HG03196 (cell line): ENCODE measurements around the gene NOS1AP.

Experiments
- ATAC-seq: cut with Tn5 transposase; IDR thresholded peaks from one replicate; pipeline ENCODE4 v1.9.1; 2021; ENCODE audit not compliant: unreplicated experiment

The NOS1AP gene

DNA sequence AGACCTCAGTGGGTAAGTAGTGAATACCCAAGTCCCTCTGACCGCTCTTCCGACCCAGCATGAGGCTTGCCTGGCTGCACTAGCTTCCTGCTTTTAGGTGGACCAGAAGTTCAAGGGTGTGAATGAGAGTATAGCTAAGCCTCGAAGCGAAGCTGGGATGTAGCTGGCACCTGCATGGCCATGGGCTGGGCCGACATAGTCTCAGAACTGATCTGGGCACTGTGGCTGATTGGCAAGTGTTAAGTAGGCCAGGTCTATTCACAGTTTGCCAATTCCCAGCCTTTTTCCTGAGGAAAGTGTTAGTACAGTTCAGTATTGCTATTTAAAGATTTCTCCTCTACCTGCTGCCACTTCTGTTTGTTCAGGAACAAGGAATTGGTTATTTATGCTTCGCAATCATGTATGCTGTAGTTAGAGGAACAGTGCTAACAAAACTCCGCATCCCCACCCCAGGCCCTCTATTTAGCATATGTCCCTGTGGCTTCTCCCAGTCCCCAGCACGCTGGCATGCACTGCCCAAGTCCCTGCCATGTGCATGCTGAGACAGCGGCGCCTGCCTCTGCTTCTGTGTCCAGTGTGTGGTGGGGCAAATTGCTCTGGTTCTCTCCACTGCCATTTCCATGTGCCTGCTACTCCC, 290.9 kb downstream of the NOS1AP start:
- no peak for ATAC-seq

DNA sequence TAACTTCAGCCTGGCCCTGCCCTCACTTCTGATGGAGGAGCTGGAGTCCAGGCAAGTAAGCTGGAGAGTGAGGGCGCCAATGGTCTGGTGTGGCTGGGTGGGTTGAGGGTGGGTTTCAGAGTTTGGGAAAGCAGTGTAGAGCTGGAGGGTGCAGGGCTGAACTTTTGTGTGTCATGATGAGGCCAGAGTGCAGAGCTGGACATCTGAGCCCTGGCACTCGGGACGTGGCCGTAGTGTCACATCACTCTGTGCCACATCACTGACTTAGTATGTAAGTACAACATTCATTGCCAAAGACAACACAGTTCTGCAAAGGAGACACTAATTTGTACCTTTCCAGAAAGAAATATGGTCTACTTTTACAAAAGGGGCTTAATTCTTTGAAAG, 291.4 kb downstream of the NOS1AP start:
- ATAC-seq: no peak

DNA sequence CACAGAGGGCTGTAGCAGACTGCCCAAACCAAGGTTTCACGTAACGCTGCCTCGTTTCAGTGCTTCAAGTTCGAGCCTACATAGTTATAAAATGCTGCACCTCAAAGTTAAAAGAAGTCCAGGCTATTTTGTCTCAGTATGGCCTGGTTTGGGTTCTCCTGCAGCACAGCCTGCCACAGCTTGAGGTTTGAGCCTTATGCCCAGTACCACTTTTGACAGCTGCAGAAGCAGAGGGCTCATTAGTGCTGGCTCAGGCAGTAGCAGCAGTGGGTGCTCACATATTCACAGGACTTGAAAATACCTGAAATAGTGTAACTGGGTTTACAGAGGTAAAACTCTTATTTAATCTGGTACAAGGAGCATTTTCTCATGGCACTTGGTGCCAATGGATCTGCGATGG, 291.9 kb downstream of the NOS1AP start:
- ATAC-seq: no peak

DNA sequence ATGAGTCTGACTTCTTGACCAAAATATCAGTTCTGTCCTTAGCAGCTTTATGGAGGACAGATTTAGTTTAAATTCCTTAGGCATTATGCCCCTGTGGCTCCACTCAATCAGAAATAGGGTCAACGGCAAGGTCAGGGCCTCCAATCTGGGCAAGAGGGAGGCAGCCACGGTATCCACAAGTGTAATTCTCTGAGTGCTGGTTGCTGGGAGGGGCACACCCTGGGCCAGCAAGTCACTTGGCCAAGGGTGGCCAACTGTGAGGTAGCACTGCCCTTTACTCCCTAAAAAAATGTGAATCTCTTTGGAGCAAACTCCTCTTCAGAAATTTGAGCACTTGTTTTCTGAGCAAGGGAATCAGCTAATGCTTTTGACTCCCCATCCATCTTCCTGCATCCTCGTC, 294.3 kb downstream of the NOS1AP start:
- no peak for ATAC-seq

DNA sequence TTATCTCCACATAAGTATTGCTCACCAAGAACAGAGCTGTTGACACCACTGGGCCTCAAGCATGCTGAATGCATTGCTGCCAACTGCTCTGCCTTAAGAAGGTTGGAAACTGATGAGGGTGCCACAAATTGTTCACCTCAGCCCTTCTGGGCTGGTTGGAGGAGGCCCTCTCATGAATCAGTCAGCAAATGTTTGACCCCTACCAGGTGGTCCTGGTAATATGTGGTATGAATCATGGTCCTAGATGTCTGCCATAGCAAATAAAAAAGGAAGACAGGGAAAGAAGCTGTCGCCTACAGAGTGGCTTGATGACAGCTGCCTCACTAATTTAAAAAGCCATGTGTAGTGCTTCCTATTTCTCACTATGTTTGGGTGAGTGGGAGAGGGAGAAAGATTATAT, 295.0 kb downstream of the NOS1AP start:
- no peak for ATAC-seq

DNA sequence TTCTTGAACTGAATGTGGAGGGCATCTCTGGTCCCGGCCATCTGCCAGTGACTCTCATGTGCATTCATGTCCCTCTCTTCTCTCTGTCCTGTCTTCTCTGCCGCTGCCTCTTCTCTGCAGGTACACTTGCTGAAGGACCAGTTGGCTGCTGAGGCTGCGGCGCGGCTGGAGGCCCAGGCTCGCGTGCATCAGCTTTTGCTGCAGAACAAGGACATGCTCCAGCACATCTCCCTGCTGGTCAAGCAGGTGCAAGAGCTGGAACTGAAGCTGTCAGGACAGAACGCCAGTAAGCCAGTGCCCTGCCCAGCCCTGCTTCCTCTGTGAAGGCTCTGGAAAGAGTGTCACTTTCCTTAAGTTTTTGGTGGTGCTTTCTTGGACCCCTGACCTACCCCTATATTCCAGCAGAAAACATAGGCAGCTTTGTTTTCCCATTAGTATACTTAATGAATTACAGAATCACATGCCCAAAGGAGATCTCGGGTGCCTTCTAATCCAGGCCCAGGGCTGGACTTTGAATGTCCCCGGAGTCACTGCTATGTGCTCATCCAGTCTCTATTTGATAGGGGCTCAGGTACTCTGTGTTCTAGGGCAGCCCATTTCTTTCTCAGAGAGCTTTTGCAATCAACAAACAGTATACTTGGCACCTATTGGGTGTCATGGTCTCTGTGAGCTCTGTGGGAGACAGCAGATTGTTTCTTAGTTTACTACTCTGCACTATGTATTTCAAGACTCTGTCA, 296.0 kb downstream of the NOS1AP start:
- no peak for ATAC-seq

DNA sequence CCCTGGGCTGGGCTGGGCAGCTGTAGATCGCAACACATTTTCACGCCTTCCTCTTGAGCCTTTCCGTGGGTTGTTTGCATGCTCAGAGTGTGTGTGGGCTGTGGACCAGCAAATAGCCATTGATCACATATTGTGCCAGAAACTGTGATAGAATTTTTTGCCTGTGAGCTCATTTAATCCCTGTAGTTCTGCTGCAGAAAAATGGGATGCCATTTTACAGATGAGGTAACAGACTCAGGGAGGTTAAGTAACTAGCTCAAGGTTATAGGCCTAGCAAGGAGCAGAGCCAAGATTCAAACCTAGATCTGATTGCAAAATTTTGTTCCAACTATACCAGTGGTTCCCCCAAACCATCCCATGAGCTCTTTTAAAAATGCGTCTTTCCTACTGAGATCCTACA, 296.7 kb downstream of the NOS1AP start:
- ATAC-seq: no peak

DNA sequence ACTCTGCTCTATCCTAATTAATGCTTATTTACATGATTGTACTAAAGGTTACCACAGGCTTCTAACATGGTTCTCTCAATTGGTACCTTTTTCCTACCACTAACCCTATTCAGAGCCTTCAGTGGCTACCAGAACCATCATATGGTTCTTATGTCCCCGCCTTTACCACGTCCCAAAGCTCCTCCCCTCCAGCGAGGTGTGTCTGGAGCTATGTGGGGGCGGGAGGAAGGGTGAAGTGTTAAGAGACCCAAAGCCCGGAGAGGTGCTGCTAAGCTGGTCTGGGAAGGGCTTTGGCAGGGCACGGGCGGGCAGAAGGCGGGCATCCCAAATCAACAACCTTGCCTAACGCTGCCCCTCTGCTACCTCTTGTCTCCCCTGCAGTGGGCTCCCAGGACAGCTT, 297.2 kb downstream of the NOS1AP start:
- no peak for ATAC-seq

DNA sequence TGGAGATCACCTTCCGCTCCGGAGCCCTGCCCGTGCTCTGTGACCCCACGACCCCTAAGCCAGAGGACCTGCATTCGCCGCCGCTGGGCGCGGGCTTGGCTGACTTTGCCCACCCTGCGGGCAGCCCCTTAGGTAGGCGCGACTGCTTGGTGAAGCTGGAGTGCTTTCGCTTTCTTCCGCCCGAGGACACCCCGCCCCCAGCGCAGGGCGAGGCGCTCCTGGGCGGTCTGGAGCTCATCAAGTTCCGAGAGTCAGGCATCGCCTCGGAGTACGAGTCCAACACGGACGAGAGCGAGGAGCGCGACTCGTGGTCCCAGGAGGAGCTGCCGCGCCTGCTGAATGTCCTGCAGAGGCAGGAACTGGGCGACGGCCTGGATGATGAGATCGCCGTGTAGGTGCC, 297.6 kb downstream of the NOS1AP start:
- no peak for ATAC-seq

DNA sequence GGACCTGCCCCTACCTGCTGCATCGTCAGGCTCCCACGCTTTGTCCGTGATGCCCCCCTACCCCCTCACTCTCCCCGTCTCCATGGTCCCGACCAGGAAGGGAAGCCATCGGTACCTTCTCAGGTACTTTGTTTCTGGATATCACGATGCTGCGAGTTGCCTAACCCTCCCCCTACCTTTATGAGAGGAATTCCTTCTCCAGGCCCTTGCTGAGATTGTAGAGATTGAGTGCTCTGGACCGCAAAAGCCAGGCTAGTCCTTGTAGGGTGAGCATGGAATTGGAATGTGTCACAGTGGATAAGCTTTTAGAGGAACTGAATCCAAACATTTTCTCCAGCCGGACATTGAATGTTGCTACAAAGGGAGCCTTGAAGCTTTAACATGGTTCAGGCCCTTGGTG, 298.3 kb downstream of the NOS1AP start:
- no peak for ATAC-seq

DNA sequence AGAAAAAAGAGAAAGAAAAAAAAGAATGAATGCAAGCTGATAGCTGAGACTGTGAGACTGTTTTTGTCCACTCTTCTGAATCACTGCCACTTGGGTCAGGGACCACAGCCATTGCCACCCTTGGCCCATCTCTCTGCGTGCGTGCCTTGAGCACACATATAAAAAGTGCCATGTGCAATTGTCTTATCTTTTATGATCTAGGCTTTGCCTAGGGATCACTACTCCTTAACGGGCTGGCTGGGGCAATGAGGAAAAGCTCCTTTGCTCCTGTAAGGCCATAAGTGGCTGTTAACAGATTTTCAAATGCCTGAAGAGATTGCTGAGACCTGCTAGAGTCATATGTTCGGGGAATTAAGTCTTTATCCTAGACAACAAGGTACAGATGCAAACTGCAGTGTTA, 299.0 kb downstream of the NOS1AP start:
- ATAC-seq: no peak

DNA sequence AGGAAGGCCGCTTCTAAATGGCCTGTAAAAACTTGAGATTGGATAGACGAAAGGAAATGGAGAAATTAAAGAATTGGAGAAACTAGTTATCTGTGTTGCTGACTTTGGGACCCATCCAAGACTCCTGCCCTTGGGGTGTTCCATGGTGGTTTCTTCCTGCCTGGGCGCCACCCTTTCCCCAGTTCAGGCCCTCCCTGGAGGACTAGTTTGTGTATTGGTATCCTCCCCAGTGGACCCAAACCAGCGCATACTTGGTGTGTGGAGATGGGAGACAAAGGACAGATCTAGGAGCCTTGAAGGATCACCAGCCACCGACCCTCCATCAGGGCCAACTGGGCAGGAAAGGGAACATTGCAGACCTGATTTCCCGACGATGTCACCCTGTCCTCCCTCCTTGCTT, 300.1 kb downstream of the NOS1AP start:
- ATAC-seq: no peak

DNA sequence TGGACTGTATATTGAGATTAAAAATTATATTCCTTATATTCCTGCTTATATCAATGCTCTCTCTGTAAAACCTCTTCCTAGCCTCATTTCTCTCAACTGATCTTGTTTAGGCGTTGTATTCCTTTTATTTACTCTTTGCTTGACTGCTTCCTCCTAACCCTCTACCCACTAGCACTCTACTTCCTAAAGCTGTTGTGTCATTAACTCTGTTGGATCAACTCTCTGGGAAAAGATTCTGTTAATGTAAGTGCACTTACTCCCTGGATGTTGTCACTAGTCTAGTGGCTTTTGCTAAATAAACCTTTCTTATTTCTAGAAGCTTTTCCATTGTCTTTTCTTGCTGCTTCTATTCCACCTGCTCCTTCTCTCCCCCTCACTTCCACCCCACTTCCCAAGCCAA, 300.7 kb downstream of the NOS1AP start:
- no peak for ATAC-seq

DNA sequence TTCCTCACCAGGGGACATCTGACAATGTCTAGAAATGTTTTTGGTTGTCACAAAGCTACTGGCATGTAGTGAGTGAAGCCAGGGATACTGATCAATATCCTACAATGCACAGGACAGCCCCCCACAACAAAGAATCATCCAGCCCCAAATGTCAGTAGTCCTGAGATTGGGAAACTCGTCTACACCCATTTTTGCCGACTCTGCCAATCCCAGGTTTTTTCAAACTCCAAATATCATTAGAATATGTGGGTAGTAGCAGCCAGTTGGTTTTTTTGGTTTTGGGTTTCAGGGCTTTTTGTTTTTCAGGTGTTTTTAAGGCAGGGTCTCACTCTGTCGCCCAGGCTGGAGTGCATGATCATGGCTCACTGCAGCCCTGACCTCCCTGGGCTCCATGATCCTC, 301.2 kb downstream of the NOS1AP start:
- no peak for ATAC-seq

DNA sequence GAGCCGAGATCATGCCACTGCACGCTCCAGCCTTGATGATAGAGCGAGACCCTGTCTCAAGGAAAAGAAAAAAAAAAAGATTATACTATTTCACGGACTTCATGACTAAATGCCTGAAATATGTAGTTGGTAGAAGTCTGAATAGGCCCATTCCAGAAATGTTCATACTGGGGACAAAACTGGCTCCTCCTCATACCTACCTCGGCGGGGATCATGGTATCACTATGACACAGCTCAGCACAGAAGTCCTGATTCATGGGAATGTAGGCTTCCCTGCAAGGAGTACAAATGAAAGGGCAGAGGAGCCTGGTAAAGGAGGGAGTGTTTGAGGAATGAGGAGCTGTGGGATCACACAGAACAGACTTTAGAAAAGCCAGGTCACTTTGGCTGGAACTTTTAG, 302.1 kb downstream of the NOS1AP start:
- ATAC-seq: no peak

DNA sequence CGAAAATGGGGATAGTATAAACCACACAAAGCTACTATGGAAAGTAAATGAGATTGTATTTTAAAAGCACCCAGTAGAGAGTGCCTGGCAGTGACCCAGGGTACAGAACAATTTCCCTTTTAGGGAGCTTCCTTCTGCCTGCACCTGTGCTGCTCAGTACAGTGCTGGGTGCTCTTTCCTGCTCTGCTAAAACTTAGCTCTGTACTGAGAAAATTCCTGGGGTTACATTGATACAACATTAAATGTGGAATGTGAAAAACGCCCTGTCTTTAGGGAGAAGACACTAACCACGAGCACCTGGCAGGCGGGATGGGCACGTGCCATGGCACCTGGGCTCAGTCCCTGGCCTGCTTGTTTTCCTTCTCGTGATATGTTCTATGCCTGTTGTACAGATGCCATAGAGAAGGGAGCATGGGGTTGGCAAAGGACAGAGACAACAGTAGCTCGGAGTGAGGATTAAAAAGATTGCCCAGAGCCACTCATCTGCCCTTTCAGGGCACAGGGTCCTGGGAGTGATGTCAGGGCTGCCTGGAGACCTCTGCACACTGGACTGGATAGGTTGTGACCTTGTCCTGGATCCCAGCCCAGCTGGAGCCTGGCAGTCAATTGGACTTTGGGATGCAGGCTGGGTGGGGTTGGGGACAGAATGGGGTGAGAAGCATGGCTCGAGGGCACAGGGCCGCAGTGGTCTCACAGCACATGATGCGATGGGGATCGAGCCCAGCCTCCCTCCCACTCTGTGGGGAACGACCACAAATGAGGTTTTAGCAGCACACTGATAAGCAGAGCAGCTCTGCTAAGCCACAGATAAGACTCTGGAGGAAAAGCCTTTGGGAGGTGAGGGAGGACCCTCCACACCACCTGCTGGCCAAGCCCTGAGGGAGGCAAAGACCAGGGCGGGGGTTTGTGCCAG, 302.9 kb downstream of the NOS1AP start:
- ATAC-seq: no peak

DNA sequence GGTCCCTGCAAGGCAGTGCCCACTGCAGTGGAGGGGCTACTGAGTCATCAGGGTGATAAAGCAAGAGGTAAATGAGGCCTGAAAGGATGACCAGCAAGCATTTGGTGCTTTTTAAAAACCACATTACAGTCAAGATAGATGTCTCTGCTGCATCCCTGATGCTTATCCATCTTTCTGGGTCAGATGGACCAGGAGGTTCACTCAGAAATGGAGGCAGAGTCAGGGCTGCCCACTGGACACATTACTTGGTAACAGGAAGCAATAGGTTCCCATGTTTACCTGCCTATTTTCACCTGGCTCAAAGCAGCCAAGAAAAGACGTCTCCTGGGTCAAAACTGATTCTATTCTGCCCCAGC, 303.6 kb downstream of the NOS1AP start:
- ATAC-seq: no peak

DNA sequence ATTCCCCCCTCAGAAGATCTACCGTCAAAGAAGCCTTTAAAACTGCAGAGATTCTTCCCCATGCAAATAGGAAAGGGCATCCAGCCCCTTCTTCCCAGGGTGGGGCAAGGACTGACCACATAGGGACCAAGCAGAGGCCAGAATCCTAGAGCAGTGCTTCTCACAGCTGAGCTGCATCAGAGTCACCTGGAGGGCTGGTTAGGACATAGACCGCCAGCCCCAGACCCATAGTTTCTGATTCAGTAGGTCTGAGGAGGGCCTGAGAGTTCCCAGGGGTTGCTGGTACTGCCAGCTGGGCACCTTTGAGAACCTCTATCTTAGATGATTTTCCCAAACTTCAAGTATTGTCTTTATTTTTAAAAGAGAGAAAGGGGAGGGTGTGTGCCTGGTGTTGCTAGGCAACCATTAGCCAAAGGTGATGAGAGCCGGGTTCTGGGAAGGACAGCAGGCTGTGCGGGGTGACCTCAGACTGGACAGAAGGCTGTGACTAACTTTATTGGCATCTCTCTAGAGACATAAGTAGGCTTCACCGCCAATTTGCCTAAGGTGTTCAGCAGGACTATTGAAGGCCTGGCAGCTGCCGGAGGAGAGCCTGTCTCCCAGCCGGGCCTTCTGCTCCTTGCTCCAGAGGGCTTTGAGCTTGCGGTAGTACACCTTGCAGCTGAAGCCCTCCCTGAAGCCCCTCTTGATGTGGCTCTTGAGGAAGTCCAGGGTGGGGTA, 304.2 kb downstream of the NOS1AP start:
- no peak for ATAC-seq

DNA sequence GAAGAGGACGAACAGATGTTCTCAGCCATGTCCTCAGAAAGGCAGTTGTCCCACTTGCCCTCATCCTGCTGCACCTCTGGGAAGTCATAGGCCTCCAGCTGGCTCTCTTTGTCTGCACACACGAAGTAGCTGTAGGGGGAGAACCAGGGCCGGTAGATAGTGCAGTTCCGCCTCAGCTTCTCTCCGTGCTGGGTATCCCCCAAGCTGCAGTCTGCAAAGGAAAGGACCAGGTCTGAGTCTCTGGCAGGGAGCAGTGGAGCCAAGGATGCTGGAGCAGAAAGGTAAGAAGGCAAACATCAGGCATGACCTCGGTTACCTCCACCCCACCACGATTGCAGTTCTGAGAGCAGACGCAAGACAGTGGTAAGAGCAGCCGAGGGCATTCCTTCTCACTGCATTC, 304.9 kb downstream of the NOS1AP start:
- ATAC-seq: no peak

DNA sequence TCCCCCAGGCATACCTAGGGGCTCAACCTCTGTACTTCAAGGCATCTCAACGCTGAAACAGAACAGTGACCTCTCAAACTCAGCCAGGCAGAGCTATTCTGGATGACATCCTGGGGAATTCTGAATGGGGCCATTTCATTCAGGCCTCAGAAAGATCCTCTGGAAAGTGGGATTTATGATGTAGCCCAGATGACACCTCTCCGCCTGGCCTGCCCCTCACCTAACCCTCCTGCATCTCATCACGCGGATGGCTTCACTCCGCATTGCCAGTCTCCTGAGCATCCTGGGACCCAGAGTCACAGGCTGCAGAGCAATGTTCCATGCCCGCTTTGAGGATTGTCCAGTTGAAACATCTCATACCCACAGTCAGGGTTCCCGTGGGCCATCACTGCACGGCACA, 306.0 kb downstream of the NOS1AP start:
- no peak for ATAC-seq

DNA sequence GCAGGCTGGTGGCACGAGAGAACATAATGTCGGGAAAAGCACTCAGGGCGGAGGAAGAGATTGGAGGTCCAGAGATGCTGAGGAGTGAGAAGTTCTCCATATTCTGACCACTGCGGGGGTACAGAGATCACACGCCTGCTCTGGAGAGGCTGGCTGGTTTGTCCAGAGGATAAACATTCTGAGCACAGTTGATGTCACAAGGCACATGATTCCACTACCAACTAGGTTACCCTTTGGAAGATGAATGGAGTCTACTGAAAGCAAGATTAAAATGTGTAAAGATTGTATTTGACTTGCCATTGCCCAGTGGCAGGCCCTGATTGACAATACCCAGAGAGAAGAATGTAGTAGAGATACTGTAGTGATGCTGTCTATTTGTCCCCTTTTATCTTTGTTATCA, 307.2 kb downstream of the NOS1AP start, which contains the start of gene SPATA46:
SPATA46 (minus strand) TSS at position 164 of the 400 bp plus-strand sequence; CDS start at position 100, 64 bp downstream.
- no peak for ATAC-seq
